ENCODE results near the gene MORN5.

The MORN5 gene

GRCh38 chr9:122127396-122127798 lies 32.3 kb upstream of the MORN5 start:
- H3K4me3 ChIP-seq (ENCODE audit: low read depth, low read length): no peak overlapping the region
- no peak overlapping the region for H3K4me2 ChIP-seq (ENCODE audit: low read length)
- no peak overlapping the region for H3K9ac ChIP-seq
- H3K27me3 ChIP-seq (ENCODE audit: control insufficient read depth, insufficient read depth, low read length): no peaks in the 10 kb centered on the region
- H3K79me2 ChIP-seq: no peaks in the 10 kb centered on the region
- no peak overlapping the region for H2AFZ ChIP-seq
- H3K9me3 ChIP-seq (ENCODE audit: control insufficient read depth, low read length): no peaks in the 10 kb centered on the region
- no peak for TF ChIP-seq CTCF (IDR thresholded peaks at IDR 0.05)
- no peak overlapping the region for H3K27ac ChIP-seq
- no peaks in the 10 kb centered on the region for H3K4me1 ChIP-seq
- no peaks in the 10 kb centered on the region for H3K36me3 ChIP-seq (ENCODE audit: control insufficient read depth, insufficient read depth, low read length)

GRCh38 chr9:122128007-122128968 lies 31.4 kb upstream of the MORN5 start:
- no peak overlapping the region for H3K27ac ChIP-seq

GRCh38 chr9:122128969-122129343 lies 30.8 kb upstream of the MORN5 start:
- no peak overlapping the region for H3K4me3 ChIP-seq (ENCODE audit: low read depth, low read length)
- no peaks in the 10 kb centered on the region for H3K9me3 ChIP-seq (ENCODE audit: control insufficient read depth, low read length)
- no peaks in the 10 kb centered on the region for H3K79me2 ChIP-seq
- no peak overlapping the region for H3K9ac ChIP-seq
- no peak for TF ChIP-seq CTCF (IDR thresholded peaks at IDR 0.05)
- H3K4me2 ChIP-seq (ENCODE audit: low read length): no peak overlapping the region
- no peaks in the 10 kb centered on the region for H3K4me1 ChIP-seq
- no peak overlapping the region for H3K27ac ChIP-seq
- no peaks in the 10 kb centered on the region for H3K27me3 ChIP-seq (ENCODE audit: control insufficient read depth, insufficient read depth, low read length)
- H2AFZ ChIP-seq: no peak overlapping the region
- H3K36me3 ChIP-seq (ENCODE audit: control insufficient read depth, insufficient read depth, low read length): no peaks in the 10 kb centered on the region

More at GRCh38 chr9:122128007-122128968, 31.4 kb upstream of the MORN5 start:
- Histone ChIP-seq H3K79me2 (no peaks in the 10 kb centered on the region), H3K27me3 (ENCODE audit: control insufficient read depth, insufficient read depth, low read length) (no peaks in the 10 kb centered on the region), H3K36me3 (ENCODE audit: control insufficient read depth, insufficient read depth, low read length) (no peaks in the 10 kb centered on the region), H3K9ac (no peak overlapping the region), H3K4me2 (ENCODE audit: low read length) (no peak overlapping the region), H2AFZ (no peak overlapping the region), H3K4me3 (ENCODE audit: low read depth, low read length) (no peak overlapping the region), H3K9me3 (ENCODE audit: control insufficient read depth, low read length) (no peaks in the 10 kb centered on the region), H3K4me1 (no peaks in the 10 kb centered on the region)
- no peak for TF ChIP-seq CTCF (IDR thresholded peaks at IDR 0.05)

- no peaks in the 10 kb centered on the region for H3K9me3 ChIP-seq (ENCODE audit: control insufficient read depth, low read length)
- no peaks in the 10 kb centered on the region for H3K27me3 ChIP-seq (ENCODE audit: control insufficient read depth, insufficient read depth, low read length)
- no peak for TF ChIP-seq CTCF (IDR thresholded peaks at IDR 0.05)
- no peak overlapping the region for H3K9ac ChIP-seq
- H3K4me3 ChIP-seq (ENCODE audit: low read depth, low read length): no peak overlapping the region
- no peaks in the 10 kb centered on the region for H3K4me1 ChIP-seq
- H3K4me2 ChIP-seq (ENCODE audit: low read length): no peak overlapping the region
- H3K79me2 ChIP-seq: no peaks in the 10 kb centered on the region
- H3K27ac ChIP-seq: no peak overlapping the region
- H2AFZ ChIP-seq: no peak overlapping the region
- H3K36me3 ChIP-seq (ENCODE audit: control insufficient read depth, insufficient read depth, low read length): no peaks in the 10 kb centered on the region
Observed at GRCh38 chr9:122129969-122130368, 29.7 kb upstream of the MORN5 start.

GRCh38 chr9:122130837-122131236 lies 28.9 kb upstream of the MORN5 start:
- TF ChIP-seq CTCF (IDR thresholded peaks at IDR 0.05): no peak
- no peak overlapping the region for H3K27ac ChIP-seq
- H3K4me2 ChIP-seq (ENCODE audit: low read length): no peak overlapping the region
- no peaks in the 10 kb centered on the region for H3K4me1 ChIP-seq
- H2AFZ ChIP-seq: no peak overlapping the region
- no peaks in the 10 kb centered on the region for H3K79me2 ChIP-seq
- H3K36me3 ChIP-seq (ENCODE audit: control insufficient read depth, insufficient read depth, low read length): no peaks in the 10 kb centered on the region
- no peak overlapping the region for H3K9ac ChIP-seq
- H3K9me3 ChIP-seq (ENCODE audit: control insufficient read depth, low read length): no peaks in the 10 kb centered on the region
- no peak overlapping the region for H3K4me3 ChIP-seq (ENCODE audit: low read depth, low read length)
- no peaks in the 10 kb centered on the region for H3K27me3 ChIP-seq (ENCODE audit: control insufficient read depth, insufficient read depth, low read length)
